ENCODE data around the gene PDCD6IP. TPM values are rescaled to one million over a fixed set of nuclear protein-coding genes. Genes with fewer than 3 reads are reported as not detected.
A peak's percentile ranks its signal among the peaks of the same experiment; 100 is the strongest.

PDCD6IP gene
- polyA plus RNA-seq, 3 donors: 88.8 to 100 (median 90.2) TPM

- Histone ChIP-seq H3K4me2 (replicated peaks; ENCODE audit: extremely low read depth, low read length, poor library complexity, severe bottlenecking) (no peak overlapping the region), H3K9ac (ENCODE audit: insufficient read depth, low read length, poor library complexity, severe bottlenecking) (no peak overlapping the region), H3K4me1 (ENCODE audit: control insufficient read depth in 1 of 2, insufficient read depth in 2 of 2, low read length in 2 of 2) (no peaks in the 10 kb centered on the region), H3K27ac (ENCODE audit: low read depth in 1 of 2, low read length in 2 of 2) (no peak overlapping the region), H3K4me3 (replicated peaks in 1 of 3; ENCODE audit: low read depth in 2 of 3, low read length in 3 of 3) (no peak overlapping the region), H3K27me3 (ENCODE audit: control insufficient read depth in 2 of 2, insufficient read depth in 2 of 2, low read length in 2 of 2) (no peaks in the 10 kb centered on the region), H3K36me3 (replicated peaks in 1 of 2; ENCODE audit: control insufficient read depth in 1 of 2, insufficient read depth in 2 of 2, low read length in 2 of 2) (peaks cover 71 to 96% of the 10 kb centered on the region in 2 donors), H4K20me1 (ENCODE audit: insufficient read depth, low read length) (no peaks in the 10 kb centered on the region), H2AFZ (ENCODE audit: insufficient read depth, low read depth, low read length, poor library complexity, severe bottlenecking) (no peak overlapping the region), H3K9me3 (replicated peaks in 1 of 2; ENCODE audit: control insufficient read depth in 1 of 2, insufficient read depth in 1 of 2, low read length in 2 of 2) (no peaks in the 10 kb centered on the region), H3K79me2 (ENCODE audit: insufficient read depth, low read length) (no peaks in the 10 kb centered on the region)
- no peak overlapping the region for H3K27ac Mint-ChIP-seq
- no peaks in the 10 kb centered on the region for H3K4me1 Mint-ChIP-seq
- no peak for TF ChIP-seq CTCF (IDR thresholded peaks at IDR 0.05)
- intact Hi-C loops (cut with micrococcal nuclease): no loop called here
- peaks cover 67 to 72% of the 10 kb centered on the region in 2 donors for H3K36me3 Mint-ChIP-seq
- H3K27me3 Mint-ChIP-seq (ENCODE audit: low read depth in 3 of 3): no peaks in the 10 kb centered on the region
- 93% methylated on average over 3 of the region's 4 CpGs for WGBS (ENCODE audit: insufficient coverage)
- DNase-seq: no peak
- H3K9me3 Mint-ChIP-seq: no peaks in the 10 kb centered on the region
- no peak overlapping the region for H3K4me3 Mint-ChIP-seq
These were observed 66.7 kb downstream of the PDCD6IP start for GRCh38 chr3:33865133-33865532.

- no CpG with 5 or more reads among the region's 1 CpG for WGBS (ENCODE audit: insufficient coverage)
- no peaks in the 10 kb centered on the region for H3K27me3 ChIP-seq (ENCODE audit: control insufficient read depth in 2 of 2, insufficient read depth in 2 of 2, low read length in 2 of 2)
- H3K4me2 ChIP-seq (replicated peaks; ENCODE audit: extremely low read depth, low read length, poor library complexity, severe bottlenecking): no peak overlapping the region
- TF ChIP-seq CTCF (IDR thresholded peaks at IDR 0.05): no peak
- H3K27me3 Mint-ChIP-seq (ENCODE audit: low read depth in 3 of 3): peaks cover 0 to 2% (median 0%) of the 10 kb centered on the region in 3 donors
- H3K9me3 ChIP-seq (replicated peaks in 1 of 2; ENCODE audit: control insufficient read depth in 1 of 2, insufficient read depth in 1 of 2, low read length in 2 of 2): no peaks in the 10 kb centered on the region
- no peaks in the 10 kb centered on the region for H3K9me3 Mint-ChIP-seq
- no peaks in the 10 kb centered on the region for H3K79me2 ChIP-seq (ENCODE audit: insufficient read depth, low read length)
- peak overlapping the region in 2 of 7 donors; percentile 16 to 19 for H3K27ac Mint-ChIP-seq
- H4K20me1 ChIP-seq (ENCODE audit: insufficient read depth, low read length): no peaks in the 10 kb centered on the region
- no peaks in the 10 kb centered on the region for H3K4me1 ChIP-seq (ENCODE audit: control insufficient read depth in 1 of 2, insufficient read depth in 2 of 2, low read length in 2 of 2)
- H3K36me3 Mint-ChIP-seq: peaks cover 47 to 54% of the 10 kb centered on the region in 2 donors
- peaks cover 58 to 68% of the 10 kb centered on the region in 2 donors for H3K36me3 ChIP-seq (replicated peaks in 1 of 2; ENCODE audit: control insufficient read depth in 1 of 2, insufficient read depth in 2 of 2, low read length in 2 of 2)
- DNase-seq: no peak
- H3K9ac ChIP-seq (ENCODE audit: insufficient read depth, low read length, poor library complexity, severe bottlenecking): no peak overlapping the region
- H2AFZ ChIP-seq (ENCODE audit: insufficient read depth, low read depth, low read length, poor library complexity, severe bottlenecking): no peak overlapping the region
- intact Hi-C loops (cut with micrococcal nuclease): no loop called here
- no peaks in the 10 kb centered on the region for H3K4me1 Mint-ChIP-seq
- no peak overlapping the region for H3K4me3 Mint-ChIP-seq
- no peak overlapping the region for H3K4me3 ChIP-seq (replicated peaks in 1 of 3; ENCODE audit: low read depth in 2 of 3, low read length in 3 of 3)
- no peak overlapping the region for H3K27ac ChIP-seq (ENCODE audit: low read depth in 1 of 2, low read length in 2 of 2)
These were observed 69.9 kb downstream of the PDCD6IP start for GRCh38 chr3:33868309-33868708.

All from CD14-positive monocyte (primary cell).